AG08395 (cell line): ENCODE data around the gene GNPTG.

Experiments
- DNase-seq: peaks from one replicate; pipeline ENCODE4 v3.0.0; 2012; ENCODE audit warnings: mixed read lengths, low spot score

GNPTG gene

GRCh38 chr16:1333854-1334700 is 17.7 kb upstream of the GNPTG start:
- no peak for DNase-seq

- no peak for DNase-seq
Observed at GRCh38 chr16:1334739-1335138, 17.0 kb upstream of the GNPTG start.

- no peak for DNase-seq
Observed at GRCh38 chr16:1335211-1335971, 16.3 kb upstream of the GNPTG start.

- DNase-seq: no peak
Observed at GRCh38 chr16:1335996-1336395, 15.7 kb upstream of the GNPTG start.

- no peak for DNase-seq
Observed at GRCh38 chr16:1336619-1337018, 15.1 kb upstream of the GNPTG start.

- DNase-seq: no peak
Observed at GRCh38 chr16:1337486-1337885, 14.2 kb upstream of the GNPTG start.

- no peak for DNase-seq
Observed at GRCh38 chr16:1338119-1338730, 13.5 kb upstream of the GNPTG start.

- DNase-seq: no peak
Observed at GRCh38 chr16:1338855-1339675, 12.7 kb upstream of the GNPTG start.

GRCh38 chr16:1340730-1341494 is 10.8 kb upstream of the GNPTG start:
- no peak for DNase-seq

GRCh38 chr16:1341495-1342420 is 10.0 kb upstream of the GNPTG start:
- DNase-seq: no peak

GRCh38 chr16:1342526-1343427 is 9.0 kb upstream of the GNPTG start:
- peak; percentile 91 for DNase-seq

- DNase-seq: no peak
Observed at GRCh38 chr16:1343428-1344242, 8.1 kb upstream of the GNPTG start.

GRCh38 chr16:1344499-1344898 is 7.2 kb upstream of the GNPTG start:
- DNase-seq: no peak

- DNase-seq: no peak
Observed at GRCh38 chr16:1345087-1345486, 6.6 kb upstream of the GNPTG start.

- no peak for DNase-seq
Observed at GRCh38 chr16:1345651-1346421, 5.9 kb upstream of the GNPTG start.

- DNase-seq: no peak
Observed at GRCh38 chr16:1346422-1347285, 5.1 kb upstream of the GNPTG start.
